ENCODE data around the gene NCAM2. TPM values are rescaled to one million over a fixed set of nuclear protein-coding genes. Genes with fewer than 3 reads are reported as not detected.

The NCAM2 gene
- total RNA-seq, 1 donor from 2014 or later = 3.6 TPM

GRCh38 chr21:20971296-20971921 is 26.8 kb upstream of the NCAM2 start:
- peak; percentile 46 for DNase-seq (ENCODE audit: low read depth, low spot score)
- peak; percentile 77 for TF ChIP-seq CTCF (conservative IDR thresholded peaks at IDR 0.05)
- no peaks in the 10 kb centered on the region for H3K27me3 Mint-ChIP-seq (ENCODE audit: low read depth)

GRCh38 chr21:20994790-20995189 is 3.4 kb upstream of the NCAM2 start:
- Mint-ChIP-seq H3K27me3 (ENCODE audit: low read depth) (peaks cover 21% of the 10 kb centered on the region), H3K4me3 (no peak overlapping the region), H3K27ac (ENCODE audit: unreplicated experiment) (no peak overlapping the region), H3K36me3 (ENCODE audit: low read depth) (no peaks in the 10 kb centered on the region), H3K9me3 (no peaks in the 10 kb centered on the region), H3K4me1 (peaks cover 6% of the 10 kb centered on the region)
- TF ChIP-seq CTCF (conservative IDR thresholded peaks at IDR 0.05) = no peak
- DNase-seq (ENCODE audit: low read depth, low spot score) = no peak

More at GRCh38 chr21:20971296-20971921, 26.8 kb upstream of the NCAM2 start:
- no peaks in the 10 kb centered on the region for H3K36me3 Mint-ChIP-seq (ENCODE audit: low read depth)
- H3K4me1 Mint-ChIP-seq = peaks cover 12% of the 10 kb centered on the region
- H3K4me3 Mint-ChIP-seq = no peak overlapping the region
- no peak overlapping the region for H3K27ac Mint-ChIP-seq (ENCODE audit: unreplicated experiment)
- H3K9me3 Mint-ChIP-seq = no peaks in the 10 kb centered on the region

- H3K27ac Mint-ChIP-seq (ENCODE audit: unreplicated experiment) = no peak overlapping the region
- H3K27me3 Mint-ChIP-seq (ENCODE audit: low read depth) = peaks cover 21% of the 10 kb centered on the region
- H3K9me3 Mint-ChIP-seq = no peaks in the 10 kb centered on the region
- no peak for DNase-seq (ENCODE audit: low read depth, low spot score)
- H3K36me3 Mint-ChIP-seq (ENCODE audit: low read depth) = no peaks in the 10 kb centered on the region
- TF ChIP-seq CTCF (conservative IDR thresholded peaks at IDR 0.05) = no peak
- H3K4me3 Mint-ChIP-seq = peak overlapping the region; percentile 80
- H3K4me1 Mint-ChIP-seq = peaks cover 6% of the 10 kb centered on the region
These were observed 1.5 kb upstream of the NCAM2 start for GRCh38 chr21:20996421-20997310.

- Mint-ChIP-seq H3K4me1 (peaks cover 6% of the 10 kb centered on the region), H3K9me3 (no peaks in the 10 kb centered on the region), H3K4me3 (peak overlapping the region; percentile 80), H3K36me3 (ENCODE audit: low read depth) (no peaks in the 10 kb centered on the region), H3K27me3 (ENCODE audit: low read depth) (peaks cover 21% of the 10 kb centered on the region), H3K27ac (ENCODE audit: unreplicated experiment) (no peak overlapping the region)
- no peak for TF ChIP-seq CTCF (conservative IDR thresholded peaks at IDR 0.05)
- no peak for DNase-seq (ENCODE audit: low read depth, low spot score)
These were observed 936 bp upstream of the NCAM2 start for GRCh38 chr21:20997311-20997635.

GRCh38 chr21:20998456-20998789 is 214 bp downstream of the NCAM2 start:
- no peak overlapping the region for H3K27ac Mint-ChIP-seq (ENCODE audit: unreplicated experiment)

More at GRCh38 chr21:20998456-20998789, 214 bp downstream of the NCAM2 start:
- no peak for DNase-seq (ENCODE audit: low read depth, low spot score)
- H3K36me3 Mint-ChIP-seq (ENCODE audit: low read depth) = no peaks in the 10 kb centered on the region
- H3K4me3 Mint-ChIP-seq = peak overlapping the region; percentile 88
- peaks cover 6% of the 10 kb centered on the region for H3K4me1 Mint-ChIP-seq
- TF ChIP-seq CTCF (conservative IDR thresholded peaks at IDR 0.05) = no peak
- H3K27me3 Mint-ChIP-seq (ENCODE audit: low read depth) = peaks cover 21% of the 10 kb centered on the region
- no peaks in the 10 kb centered on the region for H3K9me3 Mint-ChIP-seq

Data from neural crest cell (in vitro differentiated cells).